Pons (tissue), 1 donor: ENCODE measurements around the gene SFXN3.

Experiments used
- DNase-seq: peaks from one replicate; pipeline ENCODE4 v3.0.0-alpha.2; 2016; ENCODE audit warnings: low spot score

Gene SFXN3

DNA sequence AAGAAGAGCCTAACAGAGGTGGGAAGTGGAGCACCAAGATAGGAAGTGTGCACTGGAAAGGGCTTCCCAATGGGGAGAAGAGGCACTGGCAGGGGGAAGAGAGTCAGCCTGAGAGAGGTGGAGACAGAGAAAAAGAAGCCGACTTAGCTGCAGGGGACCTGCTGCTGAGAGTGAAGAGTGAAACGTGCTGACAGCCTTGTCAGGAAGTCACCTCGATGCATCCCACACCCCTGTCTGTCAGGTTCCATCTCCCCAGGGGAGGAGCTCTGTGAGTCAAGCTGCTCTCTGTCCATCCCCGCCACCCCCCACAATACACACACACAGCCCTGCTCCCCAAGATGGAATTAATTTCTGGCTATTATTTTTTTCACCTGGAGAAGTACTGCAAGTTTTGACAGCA is 44.7 kb downstream of the SFXN3 start:
- no peak for DNase-seq

DNA sequence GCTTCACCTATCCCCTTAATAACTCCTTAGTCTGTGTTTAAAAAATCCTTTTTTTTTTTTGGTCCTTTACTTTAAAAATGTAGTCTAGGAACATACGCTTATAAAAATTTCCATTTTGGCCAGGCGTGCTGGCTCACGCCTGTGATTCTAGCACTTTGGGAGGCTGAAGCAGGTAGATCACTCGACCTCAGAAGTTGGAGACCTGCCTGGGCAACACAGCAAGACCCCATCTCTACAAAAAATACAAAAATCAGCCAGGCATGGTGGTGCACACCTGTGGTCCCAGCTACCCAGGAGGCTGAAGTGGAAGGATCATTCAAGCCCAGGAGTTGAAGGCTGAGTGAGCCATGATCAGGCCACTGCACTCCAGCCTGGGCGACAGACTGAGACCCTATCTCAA is 45.6 kb downstream of the SFXN3 start:
- DNase-seq = no peak

DNA sequence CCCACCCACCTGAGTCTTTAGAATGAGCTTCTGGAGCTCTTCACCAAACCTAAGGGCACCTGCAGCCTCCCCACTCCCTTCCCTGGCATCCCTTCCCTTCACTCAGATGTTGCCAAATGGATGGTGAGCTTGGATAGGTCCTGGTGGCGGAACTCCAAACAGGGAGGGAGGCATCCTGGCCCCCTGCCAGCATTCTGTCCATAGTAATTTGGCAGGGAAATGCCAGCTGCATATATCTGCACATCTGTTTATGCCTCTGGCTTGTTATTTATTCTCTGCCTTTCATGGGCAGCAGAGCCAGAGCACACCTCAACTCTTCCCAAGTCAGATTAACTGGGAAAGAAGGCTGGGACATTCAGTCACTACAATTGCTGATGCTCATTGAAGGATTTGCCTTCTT is 48.8 kb downstream of the SFXN3 start:
- DNase-seq = no peak

DNA sequence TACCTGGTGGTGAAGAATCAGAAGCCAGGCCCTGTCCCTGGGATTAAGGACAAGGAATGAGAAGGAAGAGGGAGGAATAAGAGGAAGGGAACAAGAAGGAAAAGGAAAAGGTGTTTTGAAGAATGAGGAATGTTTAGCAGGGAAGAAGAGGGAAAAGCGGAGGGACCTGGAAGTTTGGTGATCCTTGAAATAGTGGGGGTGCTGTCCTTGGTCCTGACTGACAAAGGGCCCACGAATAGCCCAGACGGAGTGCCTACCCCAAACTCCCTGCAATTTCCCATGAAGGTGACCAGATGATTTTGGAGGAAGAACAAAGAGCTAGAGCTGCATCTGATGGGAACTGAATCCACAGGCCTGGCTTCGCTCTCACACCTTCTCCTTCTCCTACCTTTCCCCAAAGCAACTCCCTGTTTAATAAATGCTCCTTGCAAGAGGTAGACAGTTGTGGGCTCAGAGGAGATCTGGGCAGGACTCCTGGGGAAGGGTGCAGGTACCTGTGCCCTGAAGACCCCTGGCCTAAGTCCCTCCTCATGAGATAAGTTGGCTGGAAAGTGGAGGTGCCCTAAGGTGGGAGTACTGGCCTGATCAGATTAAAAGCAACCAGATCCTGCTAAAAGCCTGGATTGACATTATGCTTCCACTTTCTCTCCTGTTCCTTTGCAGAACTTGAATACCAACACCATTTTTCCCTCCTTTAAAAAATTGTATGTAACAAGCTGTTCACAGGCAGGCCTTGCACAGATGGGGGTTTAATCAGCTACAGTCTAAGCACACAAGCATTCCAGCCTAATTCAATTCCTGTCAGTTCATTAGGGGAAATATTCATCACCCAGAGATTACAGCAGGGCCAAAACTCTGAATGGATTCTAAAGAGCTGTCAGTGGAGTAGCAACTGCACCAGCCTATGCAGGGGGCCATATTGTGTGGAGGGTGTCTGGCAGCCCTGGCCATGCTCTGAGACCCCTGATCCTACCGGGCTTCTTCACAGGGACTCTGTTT is 50.2 kb downstream of the SFXN3 start:
- no peak for DNase-seq

DNA sequence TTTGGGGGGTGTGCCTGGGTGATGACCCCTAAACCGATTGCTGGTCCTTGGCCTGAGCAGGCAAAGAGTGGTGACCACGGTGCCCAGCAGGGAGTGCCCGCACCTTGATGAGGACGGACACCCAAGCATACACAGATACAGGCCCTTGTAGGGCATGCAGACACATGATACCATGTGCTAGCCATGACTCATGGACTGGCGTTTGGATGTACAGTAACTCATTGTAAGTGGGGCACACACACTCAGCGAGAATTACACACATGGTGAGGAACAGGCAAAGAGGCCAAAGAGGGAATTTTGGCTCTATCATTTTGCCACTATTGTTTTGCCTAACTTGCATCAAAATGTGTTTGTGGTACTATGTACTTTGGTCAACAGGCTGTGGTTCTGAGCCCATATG is 54.8 kb downstream of the SFXN3 start:
- DNase-seq = no peak

DNA sequence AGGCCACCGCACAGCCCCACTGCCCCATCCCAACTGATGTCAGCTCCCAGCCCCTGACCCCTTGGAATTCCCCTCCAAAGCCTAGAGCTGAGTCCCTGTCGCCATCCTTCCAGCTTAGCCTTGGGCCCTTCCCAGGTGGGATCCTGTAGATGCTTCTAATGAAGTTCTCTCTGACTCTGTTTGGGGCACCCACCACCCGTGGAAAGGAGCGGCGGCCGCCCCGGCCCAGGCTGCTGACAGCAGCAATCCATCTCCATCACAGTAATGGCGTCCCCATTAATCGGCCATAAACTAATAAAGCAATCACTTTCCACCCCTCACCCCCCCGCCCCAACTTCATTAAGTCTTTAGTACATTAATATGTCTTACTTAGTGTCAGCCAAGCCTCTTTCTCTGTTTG is 56.3 kb downstream of the SFXN3 start:
- DNase-seq = no peak

DNA sequence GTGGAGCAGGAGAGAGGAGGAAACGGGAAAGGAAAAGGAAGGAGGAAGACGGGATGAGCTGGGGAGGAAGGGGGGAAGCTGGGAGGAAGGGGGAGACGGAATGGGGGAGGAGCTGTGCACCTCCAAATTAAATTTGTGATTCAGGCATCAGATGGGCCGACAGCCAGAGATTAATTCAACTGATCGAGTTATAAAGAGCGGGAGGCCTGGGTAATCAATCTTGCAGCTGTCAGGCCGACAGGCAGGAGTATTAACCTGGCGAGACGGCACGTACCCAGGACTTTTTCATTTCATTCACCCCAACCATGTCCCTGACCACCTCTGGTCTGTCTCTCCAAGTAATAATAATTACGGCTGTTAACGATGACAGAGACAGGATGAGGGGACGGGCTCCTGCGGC is 56.9 kb downstream of the SFXN3 start:
- no peak for DNase-seq

DNA sequence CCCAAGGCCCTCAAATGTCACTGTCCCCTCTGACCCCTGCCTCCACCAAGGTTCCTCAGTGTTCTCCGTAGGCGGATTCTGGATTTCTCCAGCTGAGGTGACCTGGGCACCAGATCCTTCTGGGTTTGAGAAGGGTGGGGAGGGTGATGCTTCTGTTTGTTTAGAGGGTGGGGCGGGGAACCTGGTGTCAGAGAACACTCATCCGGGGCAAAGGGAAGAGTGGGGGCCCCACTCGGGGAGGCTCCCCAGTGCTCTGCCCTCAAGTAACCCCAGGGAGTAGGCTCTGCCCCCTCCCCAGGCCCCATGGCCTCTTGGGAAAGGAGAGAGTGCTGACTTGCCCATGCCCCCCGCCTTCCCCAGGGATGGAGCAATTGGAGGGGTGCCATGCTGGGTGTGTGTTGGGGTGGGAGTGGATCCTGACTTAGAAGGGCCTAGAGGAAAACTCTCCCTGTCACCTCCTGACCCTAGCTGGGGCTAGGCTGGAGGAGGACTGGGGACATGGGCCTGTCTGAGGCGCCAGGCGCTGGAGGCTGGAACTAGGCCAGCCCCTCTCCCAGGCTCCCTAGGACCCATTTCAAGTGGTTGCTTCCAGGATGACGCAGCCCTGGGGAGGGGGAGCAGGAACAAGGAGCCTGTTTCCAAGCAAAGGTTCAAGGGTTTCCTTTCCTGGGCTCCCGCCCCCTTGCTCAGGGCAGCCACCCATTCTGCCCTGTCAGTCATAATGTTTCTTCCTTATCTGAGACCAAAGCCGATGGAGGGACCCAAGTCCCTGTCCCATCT is 58.7 kb downstream of the SFXN3 start:
- no peak for DNase-seq

DNA sequence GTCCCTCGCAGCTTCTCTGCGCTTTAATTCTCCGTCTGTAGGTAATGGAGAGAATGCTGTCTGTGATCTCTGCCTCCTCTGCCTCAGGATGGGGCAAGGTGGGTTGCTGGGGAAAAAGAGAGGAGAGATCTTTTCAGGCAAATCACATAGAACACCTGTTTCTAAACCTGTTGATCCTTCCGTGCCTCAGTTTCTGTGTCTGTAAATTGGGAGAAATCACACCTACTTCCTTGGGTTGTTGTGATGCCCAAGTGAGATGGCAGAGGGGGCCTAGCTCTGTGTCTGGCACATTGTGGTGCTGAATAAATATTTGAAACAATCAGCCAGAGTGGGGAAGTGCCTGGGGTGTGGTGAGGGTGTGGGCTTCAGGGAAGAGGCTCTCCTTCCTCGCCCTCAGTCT is 59.6 kb downstream of the SFXN3 start:
- DNase-seq = no peak
